Inferior parietal cortex (tissue), 1 donor: ENCODE measurements around the gene SMAD3.

Source experiments
- DNase-seq: peaks from one replicate; pipeline ENCODE4 v3.0.0-alpha.2; 2016; ENCODE audit errors: extremely low spot score

Gene SMAD3

DNA sequence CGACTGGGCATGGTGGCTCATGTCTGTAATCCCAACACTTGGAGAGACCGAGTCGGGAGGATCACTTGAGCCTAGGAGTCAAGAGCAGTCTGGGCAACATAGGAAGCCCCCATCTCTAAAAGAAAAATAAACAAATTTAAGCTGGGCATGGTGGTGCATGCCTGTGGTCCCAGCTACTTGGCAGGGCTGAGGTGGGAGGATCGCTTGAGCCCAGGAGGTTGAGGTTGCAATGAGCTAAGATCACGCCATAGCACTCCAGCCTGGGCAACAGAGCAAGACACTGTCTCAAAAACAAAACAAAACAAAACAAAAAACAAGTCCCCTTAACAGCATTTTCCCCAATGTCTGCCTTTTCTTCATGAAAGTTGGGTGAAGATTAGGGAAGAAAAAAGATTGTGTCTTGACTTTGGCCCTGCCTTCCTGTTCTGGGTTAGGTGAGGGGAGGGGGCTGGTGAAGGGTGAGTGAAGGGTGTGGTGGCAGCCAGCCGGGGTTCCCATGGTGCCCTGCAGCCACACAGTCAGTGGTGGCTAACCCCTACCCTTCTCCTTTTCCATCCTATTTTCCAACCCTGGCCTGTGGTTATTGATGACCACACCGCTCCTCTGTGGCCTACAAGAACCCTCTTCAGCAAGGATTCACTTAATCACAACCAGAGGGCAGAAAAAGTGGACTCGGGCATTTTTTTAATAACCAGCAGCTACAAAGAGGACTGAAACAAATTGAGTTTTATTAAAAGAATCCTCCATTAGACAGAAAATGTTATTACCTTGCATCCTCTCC is 28.4 kb upstream of the SMAD3 start:
- DNase-seq, result no peak

DNA sequence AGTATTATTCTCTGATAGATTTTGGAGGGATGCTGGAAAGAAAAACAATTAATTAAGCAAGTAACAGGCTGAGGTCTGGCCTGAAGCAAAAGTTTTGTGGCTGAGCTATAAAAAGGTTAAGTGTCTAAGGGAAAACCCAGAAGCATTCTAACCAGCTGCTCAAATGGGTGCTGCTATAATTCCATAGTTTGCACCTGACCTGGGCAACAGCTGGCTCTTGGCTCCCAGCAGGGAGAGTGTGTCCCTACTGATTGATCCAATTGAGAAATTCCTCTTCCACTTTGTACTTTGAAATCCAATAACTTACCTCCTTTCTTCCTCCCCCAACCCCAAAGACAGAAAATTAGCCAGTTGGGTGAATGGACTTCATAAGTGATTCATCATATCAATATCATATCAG is 27.7 kb upstream of the SMAD3 start:
- DNase-seq, result no peak

DNA sequence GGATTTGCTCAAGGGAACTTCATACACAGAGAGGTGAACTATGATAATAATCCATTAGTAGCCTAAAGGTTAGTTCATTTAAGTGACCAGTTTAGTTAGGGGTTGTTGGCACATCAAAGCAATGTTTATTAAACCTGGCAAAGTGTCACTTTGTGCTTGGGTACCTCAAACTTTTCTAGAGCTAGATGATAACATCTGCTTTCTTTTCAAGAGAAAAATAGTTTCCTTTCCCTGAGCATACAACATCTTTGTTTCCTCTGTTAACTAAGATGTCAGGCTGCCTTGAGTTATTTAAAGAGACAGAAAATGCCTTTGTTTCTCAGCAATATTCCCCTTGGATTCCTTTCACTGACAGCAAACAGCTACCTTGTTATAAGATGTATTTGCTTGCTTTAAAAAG is 26.7 kb upstream of the SMAD3 start:
- DNase-seq, result no peak

DNA sequence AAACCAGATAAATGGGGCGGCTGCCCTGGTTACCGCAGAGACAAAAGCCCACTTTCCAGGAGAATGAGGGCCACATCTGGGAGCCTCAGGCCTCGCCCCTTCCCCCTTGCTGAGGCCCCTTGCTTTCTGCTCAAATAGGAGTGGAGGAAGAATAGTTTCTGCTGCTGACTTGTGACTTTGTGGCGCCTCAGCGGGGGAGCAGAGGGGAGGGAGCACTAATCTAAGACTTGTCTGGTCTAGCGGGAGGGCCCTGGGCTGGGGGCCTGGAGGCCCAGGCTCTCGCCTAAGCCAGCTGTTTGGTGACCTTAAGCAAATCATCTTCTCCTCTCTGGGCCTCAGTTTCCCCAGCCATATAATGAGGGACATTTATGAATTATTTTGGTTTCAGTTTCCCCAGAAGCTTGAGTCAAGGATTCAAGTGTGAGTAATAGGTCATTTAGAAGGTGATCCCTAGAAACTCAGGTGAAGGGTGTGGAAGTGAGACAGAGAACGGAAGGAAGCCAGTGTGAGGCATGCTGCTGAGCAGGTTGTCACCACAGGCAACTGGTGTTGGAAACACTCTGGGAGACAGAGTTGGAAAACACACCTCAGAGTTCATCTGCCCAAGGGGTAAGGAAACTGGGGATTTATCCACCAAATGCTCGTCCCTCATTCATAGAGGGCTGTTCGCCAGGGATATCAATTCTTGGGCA is 25.9 kb upstream of the SMAD3 start:
- DNase-seq, result no peak

DNA sequence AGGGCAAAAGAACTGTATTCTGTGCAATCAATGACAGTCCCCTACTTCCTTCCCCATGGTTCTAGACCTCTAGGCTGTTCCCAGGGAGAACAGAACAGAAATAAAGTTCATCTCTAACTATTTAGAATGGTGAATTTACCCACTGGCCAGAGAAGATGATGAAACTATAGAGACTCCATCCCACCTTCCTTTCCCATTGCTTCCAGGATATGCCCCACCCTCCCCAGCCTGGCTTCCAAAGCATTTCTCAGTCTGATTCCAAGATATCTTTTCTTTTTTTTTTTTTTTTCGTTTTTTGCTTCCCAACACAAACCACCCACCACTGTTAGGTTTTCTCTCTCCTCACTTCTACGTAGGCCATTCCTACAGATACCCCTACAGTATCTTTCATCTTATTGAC is 25.1 kb upstream of the SMAD3 start:
- DNase-seq, result no peak

DNA sequence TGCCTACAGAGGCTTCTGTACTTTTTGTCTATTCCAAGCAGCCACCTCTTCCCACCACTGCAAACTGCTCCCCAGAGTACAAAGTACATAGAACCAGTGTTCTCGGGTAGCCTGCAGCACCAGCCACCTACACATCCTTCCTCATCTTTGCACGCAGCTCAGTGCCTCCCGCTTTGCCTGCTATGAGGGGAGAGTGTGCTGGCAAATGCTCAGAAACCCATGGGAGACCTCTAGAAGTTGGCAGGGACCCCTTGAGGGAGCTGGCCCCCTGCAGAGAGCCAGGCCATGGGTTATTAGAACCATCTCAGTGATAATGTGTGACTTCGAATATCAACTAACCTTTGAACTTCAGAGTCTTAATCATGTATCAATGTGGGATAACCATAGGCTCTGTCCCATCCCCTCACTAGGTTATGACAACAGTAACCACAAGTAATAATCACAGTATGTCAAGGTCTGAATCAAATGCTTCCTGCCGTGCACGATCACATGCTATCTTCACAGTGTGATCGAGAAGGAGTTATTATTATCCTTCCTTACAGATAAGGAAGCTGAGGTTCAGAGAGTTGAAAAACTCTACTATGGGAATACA is 22.8 kb upstream of the SMAD3 start:
- DNase-seq, result no peak

DNA sequence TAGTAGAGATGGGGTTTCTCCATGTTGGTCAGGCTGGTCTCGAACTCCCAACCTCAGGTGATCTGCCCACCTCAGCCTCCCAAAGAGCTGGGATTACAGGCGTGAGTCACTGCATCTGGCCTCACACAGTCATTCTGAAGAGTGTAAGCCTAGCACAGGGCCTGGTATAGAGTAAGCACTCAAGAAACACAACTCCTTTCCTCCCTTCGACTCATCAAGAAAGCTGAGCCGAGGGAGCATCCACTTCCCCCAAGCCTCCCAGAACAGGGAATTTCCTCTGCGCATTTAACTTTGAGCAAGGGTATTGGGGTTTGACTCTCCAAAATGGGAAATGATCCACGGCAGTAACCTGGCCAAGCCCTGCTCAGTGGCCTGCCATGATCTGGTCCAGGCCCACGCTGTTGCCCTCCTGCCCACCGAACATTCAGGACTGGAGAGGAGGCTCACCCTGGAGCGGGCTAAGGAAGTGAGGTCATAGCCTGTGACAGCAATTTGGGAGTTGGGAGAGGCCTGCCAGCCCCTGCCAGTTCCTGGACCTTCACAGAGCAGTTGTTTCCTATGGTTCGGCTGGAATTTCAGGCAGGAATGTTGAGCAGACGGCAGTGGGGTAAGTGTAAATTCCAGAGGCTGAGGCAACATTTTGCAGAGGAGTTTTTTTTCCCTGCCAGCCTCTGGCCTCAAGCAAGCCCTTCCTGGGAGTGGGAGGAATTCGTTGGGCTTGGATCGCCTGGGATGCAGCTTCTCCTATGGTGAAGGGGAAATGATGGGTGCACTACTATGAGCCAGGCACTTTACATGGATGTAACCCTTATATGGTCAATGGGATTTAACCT is 21.2 kb upstream of the SMAD3 start:
- DNase-seq, result no peak

DNA sequence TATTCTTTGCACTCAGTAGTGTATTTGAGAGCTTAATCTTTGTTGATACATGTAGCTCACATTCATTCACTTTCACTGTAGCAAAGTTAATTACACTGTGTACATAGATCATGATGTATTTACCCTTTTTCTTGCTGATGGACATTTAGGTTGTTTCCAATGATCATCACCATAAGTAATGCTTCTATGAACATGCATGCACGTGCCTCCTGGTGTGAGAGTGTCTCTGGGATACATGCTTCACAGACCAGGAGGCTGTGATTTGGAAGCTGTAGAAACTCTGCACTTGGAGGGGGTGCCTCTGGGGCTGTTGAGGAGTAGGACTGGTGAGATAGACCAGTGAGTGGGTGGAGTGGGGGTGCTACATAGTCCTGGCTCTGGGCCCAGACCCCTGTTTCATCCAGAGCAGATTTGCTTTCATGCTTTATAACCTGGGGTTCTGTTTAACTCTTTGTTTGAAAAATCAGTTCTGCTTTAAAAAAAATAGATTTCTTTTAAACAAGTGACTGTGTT is 18.2 kb upstream of the SMAD3 start:
- no peak for DNase-seq

DNA sequence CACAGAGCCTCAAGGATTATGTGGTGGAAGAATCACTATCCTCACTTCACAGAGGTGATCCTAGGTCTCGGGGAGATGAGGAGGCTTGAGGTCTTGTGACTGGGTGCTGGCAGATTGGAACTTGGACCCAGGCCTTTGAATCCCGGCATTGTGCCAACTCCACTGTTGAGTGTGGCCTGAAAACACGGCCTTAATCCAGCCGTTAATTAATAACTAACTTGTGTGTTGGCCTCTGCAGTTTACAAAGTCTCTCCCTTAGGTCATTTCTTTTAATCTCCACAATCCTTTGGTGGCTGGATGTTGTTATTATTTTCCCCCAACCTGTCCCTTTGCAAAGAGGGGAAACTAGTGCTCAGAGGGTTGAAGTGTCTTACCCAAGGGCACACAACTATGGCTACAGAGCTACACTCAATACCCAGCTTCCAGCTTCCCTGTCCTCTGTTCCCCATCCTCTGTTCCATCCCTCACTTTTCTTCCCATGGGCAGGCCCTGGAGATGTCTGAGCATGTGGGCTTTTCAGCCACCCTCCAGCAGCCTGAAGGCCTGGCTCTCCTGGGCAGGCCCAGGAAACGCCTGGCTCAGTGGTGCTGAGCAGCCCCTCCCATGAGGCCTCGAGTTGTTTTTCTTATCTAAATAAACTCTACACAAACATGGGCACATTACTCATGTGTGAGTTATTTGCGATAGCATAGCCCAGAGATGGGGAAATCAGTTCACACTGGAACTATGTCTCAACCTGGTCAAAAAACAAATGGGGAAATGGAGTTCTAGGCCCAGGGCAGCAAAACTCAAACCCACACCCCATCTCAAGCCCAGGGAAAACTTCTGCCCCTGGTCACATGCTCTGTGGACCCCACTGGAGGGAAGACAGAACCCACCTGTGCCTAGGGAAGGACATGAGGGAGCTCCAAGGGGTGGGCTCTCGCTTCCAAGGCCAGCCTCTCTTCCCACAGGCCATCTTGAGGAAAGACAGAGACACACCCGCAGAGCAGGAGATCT is 16.8 kb upstream of the SMAD3 start:
- DNase-seq, result no peak

DNA sequence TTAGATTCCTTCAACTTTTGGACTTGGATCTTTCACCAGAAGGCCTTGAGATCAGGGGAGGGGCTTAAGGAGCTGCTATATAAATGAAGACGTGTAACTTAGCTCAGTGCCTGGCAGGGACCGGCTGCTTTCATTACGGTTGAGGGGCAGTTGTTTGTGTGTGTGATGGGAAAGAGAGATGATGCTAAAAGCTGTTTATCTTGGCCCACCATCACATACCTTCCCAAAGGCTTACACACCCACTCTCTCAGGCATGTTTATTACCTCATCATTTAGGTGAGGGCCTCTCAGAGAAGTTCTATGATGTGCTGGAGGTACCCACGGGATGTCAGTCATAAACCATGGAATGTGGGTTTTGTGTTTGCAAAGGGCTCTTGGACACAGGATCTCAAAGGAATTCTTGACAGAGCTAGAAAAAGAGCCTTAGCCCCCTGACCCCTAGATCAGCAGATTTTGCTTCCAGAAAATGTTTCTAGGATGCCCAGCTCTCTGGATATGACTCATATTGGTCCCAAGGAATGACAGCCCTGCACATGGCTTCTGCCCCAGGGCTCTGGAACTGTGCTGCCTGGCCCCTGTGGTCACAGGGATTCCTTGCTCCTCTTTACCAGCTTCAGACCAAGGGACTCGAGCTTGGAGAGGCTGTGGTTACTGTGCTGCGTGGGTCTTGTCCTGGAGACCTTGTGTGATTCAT is 15.9 kb upstream of the SMAD3 start:
- DNase-seq, result no peak

DNA sequence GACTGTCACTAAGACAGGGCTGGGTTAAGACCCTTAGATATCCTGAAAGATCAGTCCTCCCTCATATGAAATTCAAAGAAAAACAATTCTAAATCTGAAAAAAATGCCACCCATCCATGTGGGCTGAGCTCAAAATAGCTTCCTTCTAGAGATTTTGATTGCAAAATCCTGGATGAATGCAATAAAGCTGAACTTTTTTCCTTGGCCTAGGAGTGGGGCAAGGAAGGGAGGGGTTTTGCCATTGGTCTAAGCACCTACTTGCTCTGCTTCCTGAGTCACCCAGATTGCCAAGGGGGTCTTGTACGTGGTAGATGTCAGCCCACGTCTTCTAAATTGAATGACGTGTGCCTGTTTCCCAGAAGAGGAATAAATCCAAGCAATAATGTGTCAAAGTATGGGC is 15.3 kb upstream of the SMAD3 start:
- no peak for DNase-seq

DNA sequence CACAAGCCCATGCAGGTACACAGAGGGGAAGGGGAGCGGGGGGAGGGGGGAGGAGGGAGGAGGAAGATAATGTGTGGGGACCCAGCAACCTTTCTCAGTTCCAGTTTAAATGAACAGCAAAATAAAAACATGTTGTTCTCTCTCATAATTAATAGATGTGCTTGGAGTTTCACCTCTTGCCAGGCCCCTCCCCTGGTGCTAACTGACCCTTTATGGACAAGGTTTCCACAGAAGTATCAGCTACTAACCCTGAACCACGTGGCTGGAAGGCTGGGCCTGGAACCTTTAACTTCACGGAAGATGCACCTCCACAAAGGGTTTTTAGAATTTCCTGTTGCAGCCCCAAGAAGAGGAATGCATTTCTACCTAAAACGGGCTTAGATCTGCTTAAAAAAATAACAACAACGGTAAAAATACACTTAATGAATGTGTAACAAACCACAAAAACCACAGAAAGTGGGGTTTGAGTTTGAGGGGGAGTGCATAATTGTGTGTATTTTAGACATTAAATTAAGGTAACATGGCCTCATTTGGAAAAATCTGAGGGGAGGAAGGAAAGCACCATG is 14.8 kb upstream of the SMAD3 start:
- no peak for DNase-seq

DNA sequence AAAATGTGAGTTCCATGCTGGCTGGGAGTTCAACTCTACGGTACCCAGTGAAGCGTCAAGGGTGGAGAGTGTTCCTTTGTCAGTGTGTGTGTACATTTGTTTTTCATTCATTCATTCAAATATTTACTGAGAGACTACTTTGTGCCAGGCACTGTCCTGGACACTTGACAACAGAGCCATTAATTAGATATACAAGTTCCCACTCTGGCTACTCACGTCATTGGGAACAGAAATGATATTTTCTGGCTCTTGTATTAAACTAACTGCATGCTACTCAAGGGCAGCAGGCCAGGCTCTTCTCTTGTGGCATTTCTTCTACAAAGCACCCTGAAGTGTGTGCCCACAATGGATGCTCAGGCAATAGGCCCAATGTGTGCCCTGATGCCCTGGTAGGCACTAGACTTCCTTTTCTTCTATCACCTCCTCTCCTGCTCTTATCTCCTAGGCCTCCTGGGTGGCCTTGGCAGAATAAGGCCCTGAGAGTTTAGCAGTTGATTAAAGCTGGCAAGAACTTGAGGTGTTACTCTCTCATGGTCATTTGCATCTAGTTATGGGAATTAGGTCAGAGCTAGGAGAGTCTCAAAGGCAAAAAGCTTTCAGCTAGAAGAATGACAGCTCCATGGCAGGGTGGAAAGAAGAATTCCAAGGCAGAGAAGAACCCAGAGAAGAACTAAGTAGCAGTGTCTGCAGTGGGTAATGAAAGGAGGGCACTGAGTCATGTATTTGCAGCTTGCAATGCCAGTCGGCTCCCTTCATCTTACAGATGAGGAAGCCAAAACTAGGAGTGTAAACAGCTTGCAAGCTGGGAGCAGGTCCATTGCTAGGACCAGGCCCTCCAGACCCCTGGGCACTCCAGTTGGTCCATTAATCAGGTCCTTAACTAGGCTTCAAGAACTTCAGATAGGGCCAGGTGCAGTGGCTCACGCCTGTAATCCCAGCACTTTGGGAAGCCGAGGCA is 14.0 kb upstream of the SMAD3 start:
- DNase-seq, result no peak

DNA sequence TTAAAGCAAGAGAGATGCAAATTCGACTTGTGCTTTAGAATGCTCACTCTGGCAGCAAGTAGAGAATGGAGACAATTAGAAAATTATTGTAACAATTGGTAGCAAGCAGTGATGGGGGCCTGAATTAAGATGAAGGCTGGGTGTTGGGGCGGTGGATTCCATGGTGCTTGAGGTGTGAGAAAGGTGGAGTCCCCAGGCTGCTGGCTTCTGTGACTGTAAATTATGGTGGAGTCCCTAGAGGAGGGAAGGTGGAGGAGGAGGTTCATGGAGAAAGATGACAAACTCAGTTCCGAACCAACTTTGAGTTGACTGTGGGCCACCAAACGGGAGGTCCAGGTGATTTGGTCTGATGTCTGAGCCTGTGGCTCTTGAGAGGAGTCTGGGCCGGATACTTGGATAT is 10.7 kb upstream of the SMAD3 start:
- no peak for DNase-seq

DNA sequence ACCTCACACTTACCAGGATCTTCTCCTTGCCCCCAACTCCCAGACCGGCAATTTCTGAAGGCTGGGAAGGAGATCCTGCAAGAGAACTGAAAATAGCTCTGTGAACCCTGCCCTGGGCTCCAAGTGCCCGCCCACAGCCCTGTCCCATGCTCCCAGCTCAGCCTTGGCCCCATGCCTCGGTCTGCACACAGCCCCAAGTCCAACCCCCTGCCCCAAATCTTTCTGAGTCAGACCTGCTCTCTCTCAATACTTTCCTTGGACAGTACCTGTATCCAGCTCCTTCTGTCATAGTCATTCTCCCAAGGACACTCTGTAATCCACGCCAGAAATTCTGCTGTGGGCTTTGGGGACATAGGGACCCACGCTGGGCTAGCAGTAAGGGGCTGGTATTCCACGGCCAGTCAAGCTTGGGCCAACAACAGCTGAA is 6.3 kb upstream of the SMAD3 start:
- no peak for DNase-seq

DNA sequence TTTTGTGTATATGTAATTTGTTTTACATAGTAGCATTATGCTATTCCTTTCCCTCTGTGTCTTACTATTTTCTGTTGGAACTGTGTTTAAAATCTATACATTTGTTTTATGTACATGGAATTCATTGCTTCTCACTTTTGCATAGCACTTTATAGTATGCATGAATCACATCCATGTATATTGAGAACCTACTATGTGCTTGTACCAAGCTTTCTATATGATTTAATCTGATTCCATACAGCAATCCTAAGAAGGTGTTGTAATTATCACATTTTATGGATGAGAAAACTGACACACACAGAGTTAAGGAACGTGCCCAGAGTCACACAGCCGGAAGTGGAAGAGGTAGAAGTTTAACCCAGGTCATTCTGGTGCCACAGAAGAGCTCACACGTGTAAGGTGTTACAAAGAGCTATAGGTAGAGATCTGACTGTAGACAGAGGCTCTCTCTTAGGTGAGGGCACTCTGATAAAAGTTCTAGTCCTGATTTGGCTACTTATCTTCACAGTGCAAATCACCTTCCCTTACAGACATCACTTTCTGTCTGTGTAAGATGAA is 3.5 kb upstream of the SMAD3 start:
- no peak for DNase-seq

DNA sequence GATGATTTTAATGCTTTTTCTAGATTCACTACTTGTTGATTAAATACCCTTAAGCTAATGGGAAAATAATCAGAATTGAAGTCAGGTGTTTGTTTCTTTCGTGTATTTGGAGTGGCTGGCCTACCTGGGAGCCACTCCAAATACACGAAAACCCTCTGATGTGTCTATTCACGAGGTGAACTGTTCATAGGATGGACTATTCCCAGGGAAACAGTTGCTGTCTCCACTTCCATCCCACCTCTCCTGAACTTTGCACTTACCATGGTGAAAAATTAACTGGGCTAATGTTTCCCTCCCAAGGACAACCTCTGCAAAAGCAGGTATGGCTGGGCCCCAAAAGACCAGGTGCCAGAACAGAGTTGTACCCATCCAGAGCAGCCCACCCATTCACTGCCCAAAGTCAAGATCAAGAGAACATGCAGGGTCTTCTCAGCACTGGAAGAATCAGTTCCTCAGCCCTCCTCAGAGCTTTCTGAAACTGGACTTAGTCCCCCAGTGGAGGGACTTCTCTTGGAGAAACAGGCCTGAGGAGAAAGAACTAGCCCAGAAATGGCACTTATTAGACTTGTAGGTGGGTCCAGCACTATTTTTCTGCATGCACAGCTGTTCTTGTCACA is 2.9 kb upstream of the SMAD3 start:
- DNase-seq, result no peak
